Transverse colon (tissue), 4 donors: ENCODE measurements around the gene ATP1A2.

Source experiments
- EP300 ChIP-seq: sonication (generic); formaldehyde crosslinking; IDR thresholded peaks from one replicate; pipeline ENCODE4 v1.6.1; 2017; ENCODE audit warnings: antibody characterized with exemption, low read depth
- POLR2A ChIP-seq: fragments of 450-650 bp; IDR thresholded peaks from one replicate; pipeline ENCODE4 v1.6.1; 2016; ENCODE audit warnings: antibody characterized with exemption, mild to moderate bottlenecking, moderate library complexity
- POLR2AphosphoS5 ChIP-seq, 3 donors: sonication (generic); formaldehyde crosslinking; IDR thresholded peaks; one replicate each; pipeline ENCODE4 v1.6.1; 2016; ENCODE audit warnings: antibody characterized with exemption in 3 of 3
- TF ChIP-seq, protein P1 (sequence below), 5 experiments: fragments of 200-600 bp in 3 of 5; fragments of 450-650 bp in 2 of 5; sonication (generic) in 3 of 5; IDR thresholded peaks; 1 replicate in 2 of 5; 2 replicates in 3 of 5; pipeline ENCODE4 v1.5.1; 2016 to 2017; ENCODE audit warnings: antibody characterized with exemption in 5 of 5, inconsistent platforms in 3 of 5, mild to moderate bottlenecking in 2 of 5, moderate library complexity in 1 of 5

DNA sequence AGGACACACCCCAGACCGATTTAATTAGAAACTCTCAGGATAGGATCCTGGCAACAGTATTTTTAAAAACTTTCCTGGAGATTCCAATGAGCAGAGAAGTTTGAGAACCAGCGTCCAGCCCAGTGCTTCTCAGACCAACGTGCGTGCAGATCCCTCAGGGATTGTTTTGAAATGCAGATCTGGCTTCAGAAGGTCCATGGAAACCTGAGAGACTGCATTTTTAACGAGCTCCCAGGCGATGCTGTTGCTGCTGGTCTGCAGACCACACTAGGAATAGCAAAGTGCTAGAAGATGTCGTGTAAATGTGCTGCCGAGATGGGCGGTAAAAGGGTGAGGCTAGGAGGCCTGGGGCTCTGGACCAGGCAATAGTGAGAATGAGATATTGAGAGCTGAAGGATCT is 56.4 kb downstream of the ATP1A2 start:
- TF ChIP-seq, protein P1, sequence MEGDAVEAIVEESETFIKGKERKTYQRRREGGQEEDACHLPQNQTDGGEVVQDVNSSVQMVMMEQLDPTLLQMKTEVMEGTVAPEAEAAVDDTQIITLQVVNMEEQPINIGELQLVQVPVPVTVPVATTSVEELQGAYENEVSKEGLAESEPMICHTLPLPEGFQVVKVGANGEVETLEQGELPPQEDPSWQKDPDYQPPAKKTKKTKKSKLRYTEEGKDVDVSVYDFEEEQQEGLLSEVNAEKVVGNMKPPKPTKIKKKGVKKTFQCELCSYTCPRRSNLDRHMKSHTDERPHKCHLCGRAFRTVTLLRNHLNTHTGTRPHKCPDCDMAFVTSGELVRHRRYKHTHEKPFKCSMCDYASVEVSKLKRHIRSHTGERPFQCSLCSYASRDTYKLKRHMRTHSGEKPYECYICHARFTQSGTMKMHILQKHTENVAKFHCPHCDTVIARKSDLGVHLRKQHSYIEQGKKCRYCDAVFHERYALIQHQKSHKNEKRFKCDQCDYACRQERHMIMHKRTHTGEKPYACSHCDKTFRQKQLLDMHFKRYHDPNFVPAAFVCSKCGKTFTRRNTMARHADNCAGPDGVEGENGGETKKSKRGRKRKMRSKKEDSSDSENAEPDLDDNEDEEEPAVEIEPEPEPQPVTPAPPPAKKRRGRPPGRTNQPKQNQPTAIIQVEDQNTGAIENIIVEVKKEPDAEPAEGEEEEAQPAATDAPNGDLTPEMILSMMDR (IDR thresholded peaks at IDR 0.05), result no peak
- TF ChIP-seq EP300 (no peak), POLR2A (no peak), POLR2AphosphoS5 (IDR thresholded peaks at IDR 0.05) (no peak)
